ENCODE results near the gene ANO6. TPM values are rescaled to one million over a fixed set of nuclear protein-coding genes. Genes with fewer than 3 reads are reported as not detected.

ANO6 gene
- total and polyA plus RNA-seq, 8 donors: 4.4 to 78.8 (median 21.9) TPM

DNA sequence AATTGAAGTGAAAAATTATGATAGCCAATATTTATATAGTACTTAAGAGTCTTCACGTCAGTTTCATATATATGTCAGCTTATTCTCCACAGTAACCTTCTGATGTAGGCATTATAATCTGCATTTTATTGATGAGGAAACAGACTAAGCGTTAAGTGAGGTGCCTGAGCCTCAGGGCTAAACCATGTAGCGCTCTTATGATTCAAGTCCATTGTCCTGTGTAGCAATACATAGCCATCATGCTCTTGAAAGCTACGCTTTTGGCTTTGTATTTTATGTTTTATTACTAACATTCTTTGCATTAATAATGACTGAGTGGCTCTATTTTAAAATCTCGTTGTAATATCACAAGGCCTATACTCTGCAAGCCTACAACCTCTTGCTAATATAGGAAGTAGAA is 79.0 kb downstream of the ANO6 start:
- DNase-seq: no peak
- no peaks in the 10 kb centered on the region for H3K27me3 ChIP-seq
- no peak overlapping the region for H3K4me3 ChIP-seq
- peaks cover 7 to 27% (median 15%) of the 10 kb centered on the region in 4 donors for H3K4me1 ChIP-seq
- TF ChIP-seq, protein P1, sequence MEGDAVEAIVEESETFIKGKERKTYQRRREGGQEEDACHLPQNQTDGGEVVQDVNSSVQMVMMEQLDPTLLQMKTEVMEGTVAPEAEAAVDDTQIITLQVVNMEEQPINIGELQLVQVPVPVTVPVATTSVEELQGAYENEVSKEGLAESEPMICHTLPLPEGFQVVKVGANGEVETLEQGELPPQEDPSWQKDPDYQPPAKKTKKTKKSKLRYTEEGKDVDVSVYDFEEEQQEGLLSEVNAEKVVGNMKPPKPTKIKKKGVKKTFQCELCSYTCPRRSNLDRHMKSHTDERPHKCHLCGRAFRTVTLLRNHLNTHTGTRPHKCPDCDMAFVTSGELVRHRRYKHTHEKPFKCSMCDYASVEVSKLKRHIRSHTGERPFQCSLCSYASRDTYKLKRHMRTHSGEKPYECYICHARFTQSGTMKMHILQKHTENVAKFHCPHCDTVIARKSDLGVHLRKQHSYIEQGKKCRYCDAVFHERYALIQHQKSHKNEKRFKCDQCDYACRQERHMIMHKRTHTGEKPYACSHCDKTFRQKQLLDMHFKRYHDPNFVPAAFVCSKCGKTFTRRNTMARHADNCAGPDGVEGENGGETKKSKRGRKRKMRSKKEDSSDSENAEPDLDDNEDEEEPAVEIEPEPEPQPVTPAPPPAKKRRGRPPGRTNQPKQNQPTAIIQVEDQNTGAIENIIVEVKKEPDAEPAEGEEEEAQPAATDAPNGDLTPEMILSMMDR (IDR thresholded peaks at IDR 0.05): no peak
- no peak for TF ChIP-seq EP300 (IDR thresholded peaks at IDR 0.05)
- TF ChIP-seq POLR2A (IDR thresholded peaks at IDR 0.05): no peak
- no peak for TF ChIP-seq POLR2AphosphoS5 (IDR thresholded peaks at IDR 0.05)
- 90 to 98% (median 94%) methylated on average over 5 of the region's 5 CpGs for whole genome bisulfite sequencing, 5 donors
- H3K36me3 ChIP-seq: no peaks in the 10 kb centered on the region
- intact Hi-C loops (cut with DNase I; ENCODE audit: low total_unique reads): no loop called here
- no peaks in the 10 kb centered on the region for H3K9me3 ChIP-seq
- peak overlapping the region in 1 of 5 donors; percentile 84 for H3K27ac ChIP-seq

DNA sequence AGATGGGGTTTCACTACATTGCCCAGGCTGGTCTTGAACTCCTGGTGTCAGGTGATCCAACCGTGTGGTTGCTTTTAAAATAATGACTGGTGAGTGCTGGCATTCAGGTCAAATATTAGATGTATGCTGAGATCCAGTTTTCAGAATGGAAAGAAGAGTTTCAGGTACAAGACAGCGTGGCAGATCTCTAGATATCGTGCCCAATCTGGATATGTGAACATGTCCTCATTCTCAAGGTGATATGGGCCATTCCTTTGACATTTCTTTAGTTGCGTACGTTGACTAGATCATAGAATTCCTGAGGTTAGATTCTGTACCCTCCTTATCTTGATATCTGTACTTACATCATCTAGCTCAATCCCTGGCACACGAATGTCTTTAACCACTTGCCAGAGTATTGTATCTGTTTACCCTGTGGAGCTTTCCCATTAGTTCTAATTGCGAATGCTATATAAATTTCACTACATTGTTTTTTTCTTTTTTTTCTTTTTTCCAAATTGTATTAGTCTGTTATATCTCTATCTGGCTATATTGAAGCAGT is 80.2 kb downstream of the ANO6 start:
- intact Hi-C loops (cut with DNase I; ENCODE audit: low total_unique reads): no loop called here

DNA sequence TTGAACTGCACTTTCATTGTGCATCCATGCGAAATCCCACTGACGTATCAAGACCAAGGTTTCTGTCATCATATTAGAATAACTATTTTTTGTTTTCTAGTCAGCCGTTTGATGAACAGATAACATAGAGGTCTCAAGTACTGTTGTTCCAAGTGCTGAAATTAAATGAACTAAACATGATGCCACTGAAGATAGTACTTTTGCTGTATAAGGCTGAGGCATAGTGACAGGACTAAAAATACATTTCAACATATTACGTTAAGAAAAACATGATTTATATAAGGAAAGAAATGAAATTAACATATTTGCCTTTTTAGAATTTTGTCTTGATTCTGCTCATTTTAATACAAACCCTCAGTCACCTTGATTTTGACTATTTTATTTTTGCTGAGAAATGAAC is 82.2 kb downstream of the ANO6 start:
- Histone ChIP-seq H3K4me1 (peaks cover 7 to 40% (median 20%) of the 10 kb centered on the region in 4 donors), H3K27ac (peak overlapping the region in 2 of 5 donors; percentile 31 to 66), H3K4me3 (no peak overlapping the region), H3K9me3 (no peaks in the 10 kb centered on the region), H3K27me3 (no peaks in the 10 kb centered on the region), H3K36me3 (no peaks in the 10 kb centered on the region)
- DNase-seq: no peak
- WGBS, 5 donors: 80 to 89% (median 85%) methylated on average over 4 of the region's 4 CpGs
- TF ChIP-seq POLR2A (IDR thresholded peaks at IDR 0.05) (no peak), POLR2AphosphoS5 (IDR thresholded peaks at IDR 0.05) (no peak), EP300 (IDR thresholded peaks at IDR 0.05) (no peak)
- TF ChIP-seq, protein P1 (IDR thresholded peaks at IDR 0.05): no peak
- intact Hi-C loops (cut with DNase I; ENCODE audit: low total_unique reads): no loop called here

More for the DNA sequence above, 80.2 kb downstream of the ANO6 start:
- no peak for TF ChIP-seq EP300 (IDR thresholded peaks at IDR 0.05)
- TF ChIP-seq POLR2A (IDR thresholded peaks at IDR 0.05): no peak
- TF ChIP-seq, protein P1 (IDR thresholded peaks at IDR 0.05): no peak
- TF ChIP-seq POLR2AphosphoS5 (IDR thresholded peaks at IDR 0.05): no peak
- Histone ChIP-seq H3K27me3 (no peaks in the 10 kb centered on the region), H3K36me3 (no peaks in the 10 kb centered on the region), H3K9me3 (no peaks in the 10 kb centered on the region), H3K4me1 (peaks cover 7 to 30% (median 18%) of the 10 kb centered on the region in 4 donors), H3K27ac (peak overlapping the region in 1 of 5 donors; percentile 84), H3K4me3 (no peak overlapping the region)
- DNase-seq: no peak
- whole genome bisulfite sequencing, 5 donors: 68 to 76% (median 69%) methylated on average over 7 of the region's 7 CpGs

DNA sequence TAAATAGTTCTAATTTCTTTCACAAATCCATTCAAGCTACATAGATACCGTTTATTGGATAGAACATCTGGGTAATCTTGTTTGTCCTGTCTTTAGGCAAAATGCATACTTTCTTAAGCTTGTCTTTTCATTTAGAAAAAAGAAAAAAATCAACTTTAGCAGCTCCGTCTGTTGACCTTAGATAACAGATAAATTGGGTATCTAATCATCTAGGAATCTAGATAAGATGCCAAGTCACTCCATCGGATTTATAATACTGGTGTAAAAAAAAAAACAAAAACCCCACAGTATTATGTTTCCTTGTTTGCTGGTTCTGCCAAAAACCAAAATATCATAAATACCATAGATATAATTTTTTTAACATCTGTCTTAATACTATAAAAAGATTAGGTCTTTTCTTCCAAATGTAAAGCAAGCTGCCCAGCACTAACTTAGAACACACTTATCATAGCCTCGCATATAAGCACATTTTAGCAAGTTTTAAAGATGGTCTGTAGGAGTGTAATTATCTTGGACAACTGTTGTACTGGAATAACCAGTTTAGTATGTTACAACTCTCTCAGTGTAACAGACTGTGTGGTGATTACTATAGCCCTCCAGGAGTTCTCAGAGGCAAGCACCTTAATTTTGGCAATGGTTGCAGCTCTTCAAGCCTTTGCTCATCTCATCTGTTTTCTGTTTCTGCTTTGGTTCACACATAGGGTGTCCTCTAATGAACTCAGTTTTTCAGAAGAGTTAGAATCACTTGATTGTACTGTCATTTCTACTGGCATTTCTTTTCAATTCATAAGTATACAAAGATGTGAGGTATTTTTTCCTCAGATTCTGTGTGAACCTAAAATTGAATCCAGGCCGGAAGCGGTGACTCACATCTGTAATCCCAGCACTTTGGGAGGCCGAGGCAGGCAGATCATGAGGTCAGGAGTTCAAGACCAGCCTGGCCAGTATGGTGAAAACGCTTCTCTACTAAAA is 83.1 kb downstream of the ANO6 start:
- TF ChIP-seq POLR2AphosphoS5 (IDR thresholded peaks at IDR 0.05) (peak in 1 of 3 donors; percentile 22), EP300 (IDR thresholded peaks at IDR 0.05) (no peak)
- Histone ChIP-seq H3K4me3 (no peak overlapping the region), H3K27ac (peak overlapping the region in 4 of 5 donors; percentile 6 to 66 (median 34)), H3K4me1 (peaks cover 9 to 50% (median 27%) of the 10 kb centered on the region in 4 donors), H3K9me3 (no peaks in the 10 kb centered on the region), H3K36me3 (no peaks in the 10 kb centered on the region), H3K27me3 (no peaks in the 10 kb centered on the region)
- intact Hi-C loops (cut with DNase I; ENCODE audit: low total_unique reads): no loop called here
- DNase-seq: peak in 1 of 2 donors; percentile 44
- WGBS, 5 donors: 29 to 43% (median 37%) methylated on average over 8 of the region's 8 CpGs
